HG03175 (cell line): ENCODE measurements around the gene HJURP.
"Not testable (repeated sequence)": the region's sequence is repeated elsewhere in the genome, so short reads cannot be mapped to it uniquely, and the experiment has no call there.

Experiments used
- ATAC-seq: cut with Tn5 transposase; IDR thresholded peaks from one replicate; pipeline ENCODE4 v1.9.1; 2021; ENCODE audit warnings: mild to moderate bottlenecking, moderate library complexity; ENCODE audit not compliant: unreplicated experiment

The HJURP gene

GRCh38 chr2:233854241-233854981 lies at the start of gene HJURP:
Gene HJURP (minus strand): TSS chr2:233854535. CDS start chr2:233854500, 35 bp downstream.
- ATAC-seq, result peak; percentile 98

- no peak for ATAC-seq
Observed at GRCh38 chr2:233901884-233902283, 47.5 kb upstream of the HJURP start.

GRCh38 chr2:233901367-233901766 lies 47.0 kb upstream of the HJURP start:
- ATAC-seq, result no peak

GRCh38 chr2:233896253-233896652 lies 41.9 kb upstream of the HJURP start:
- ATAC-seq, result not testable (repeated sequence)

GRCh38 chr2:233892793-233893192 lies 38.5 kb upstream of the HJURP start:
- no peak for ATAC-seq

GRCh38 chr2:233882353-233882752 lies 28.0 kb upstream of the HJURP start:
- ATAC-seq, result no peak

GRCh38 chr2:233872125-233872524 lies 17.8 kb upstream of the HJURP start:
- not testable (repeated sequence) for ATAC-seq

- ATAC-seq, result no peak
Observed at GRCh38 chr2:233871432-233871831, 17.1 kb upstream of the HJURP start.

- peak; percentile 83 for ATAC-seq
Observed at GRCh38 chr2:233867993-233868532, 13.7 kb upstream of the HJURP start, which contains the start of gene MSL3B. Gene MSL3B (minus strand): TSS chr2:233868386.

- no peak for ATAC-seq
Observed at GRCh38 chr2:233866479-233866878, 12.1 kb upstream of the HJURP start.

GRCh38 chr2:233865838-233866237 lies 11.5 kb upstream of the HJURP start:
- no peak for ATAC-seq

GRCh38 chr2:233862261-233862768 lies 8.0 kb upstream of the HJURP start:
- ATAC-seq, result no peak

- no peak for ATAC-seq
Observed at GRCh38 chr2:233858331-233858730, 4.0 kb upstream of the HJURP start.

GRCh38 chr2:233857511-233858141 lies 3.3 kb upstream of the HJURP start:
- no peak for ATAC-seq

- ATAC-seq, result no peak
Observed at GRCh38 chr2:233856184-233856583, 1.8 kb upstream of the HJURP start.

- no peak for ATAC-seq
Observed at GRCh38 chr2:233855345-233855744, 1.0 kb upstream of the HJURP start.

GRCh38 chr2:233853883-233854240 lies 473 bp downstream of the HJURP start:
- ATAC-seq, result peak; percentile 3

- ATAC-seq, result no peak
Observed at GRCh38 chr2:233853353-233853752, 982 bp downstream of the HJURP start.

- ATAC-seq, result no peak
Observed at GRCh38 chr2:233852056-233852455, 2.3 kb downstream of the HJURP start.

GRCh38 chr2:233851169-233851568 lies 3.2 kb downstream of the HJURP start:
- no peak for ATAC-seq

GRCh38 chr2:233850745-233851144 lies 3.6 kb downstream of the HJURP start:
- ATAC-seq, result no peak
